ENCODE measurements around the gene SOX13. TPM values are rescaled to one million over a fixed set of nuclear protein-coding genes. Genes with fewer than 3 reads are reported as not detected.

The SOX13 gene
- total RNA-seq, 1 donor from 2014 or later = 12.5 TPM

DNA sequence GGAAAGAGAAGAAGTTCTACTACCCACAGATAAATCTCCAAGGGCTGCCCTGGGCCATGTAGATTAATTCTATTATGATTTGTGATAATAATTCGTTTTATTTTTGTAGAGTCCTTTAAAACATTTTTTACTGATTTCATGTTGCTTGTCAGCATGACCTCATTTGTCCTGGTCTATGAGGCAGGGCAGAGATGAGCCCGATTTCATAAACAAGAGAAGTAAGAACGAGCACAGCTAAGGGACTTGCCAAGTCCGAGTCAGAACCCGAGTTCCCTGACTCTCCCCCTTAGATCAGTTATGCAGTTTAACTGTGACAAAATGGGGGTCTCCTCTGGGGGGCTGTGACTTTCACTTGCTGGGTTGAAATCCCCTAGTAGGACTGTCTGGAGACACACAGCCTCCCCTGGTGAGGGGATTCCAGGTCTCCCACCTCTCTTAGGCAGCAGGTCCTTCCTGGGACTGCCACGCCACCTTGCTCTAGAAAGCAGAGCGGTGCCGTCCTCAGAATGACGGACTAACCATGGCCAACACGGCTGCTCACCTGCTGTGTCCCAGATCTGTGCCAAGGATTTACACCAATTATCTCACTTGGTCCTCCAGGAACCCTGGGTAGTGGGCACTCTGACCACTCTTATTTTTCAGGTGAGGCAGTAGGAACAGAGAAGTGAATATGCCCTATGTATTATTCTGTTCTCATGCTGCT is 31.0 kb upstream of the SOX13 start:
- no peaks in the 10 kb centered on the region for H3K36me3 Mint-ChIP-seq (ENCODE audit: unreplicated experiment)
- no peaks in the 10 kb centered on the region for H3K9me3 Mint-ChIP-seq (ENCODE audit: unreplicated experiment)
- TF ChIP-seq, protein P1, sequence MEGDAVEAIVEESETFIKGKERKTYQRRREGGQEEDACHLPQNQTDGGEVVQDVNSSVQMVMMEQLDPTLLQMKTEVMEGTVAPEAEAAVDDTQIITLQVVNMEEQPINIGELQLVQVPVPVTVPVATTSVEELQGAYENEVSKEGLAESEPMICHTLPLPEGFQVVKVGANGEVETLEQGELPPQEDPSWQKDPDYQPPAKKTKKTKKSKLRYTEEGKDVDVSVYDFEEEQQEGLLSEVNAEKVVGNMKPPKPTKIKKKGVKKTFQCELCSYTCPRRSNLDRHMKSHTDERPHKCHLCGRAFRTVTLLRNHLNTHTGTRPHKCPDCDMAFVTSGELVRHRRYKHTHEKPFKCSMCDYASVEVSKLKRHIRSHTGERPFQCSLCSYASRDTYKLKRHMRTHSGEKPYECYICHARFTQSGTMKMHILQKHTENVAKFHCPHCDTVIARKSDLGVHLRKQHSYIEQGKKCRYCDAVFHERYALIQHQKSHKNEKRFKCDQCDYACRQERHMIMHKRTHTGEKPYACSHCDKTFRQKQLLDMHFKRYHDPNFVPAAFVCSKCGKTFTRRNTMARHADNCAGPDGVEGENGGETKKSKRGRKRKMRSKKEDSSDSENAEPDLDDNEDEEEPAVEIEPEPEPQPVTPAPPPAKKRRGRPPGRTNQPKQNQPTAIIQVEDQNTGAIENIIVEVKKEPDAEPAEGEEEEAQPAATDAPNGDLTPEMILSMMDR (IDR thresholded peaks at IDR 0.05) = no peak
- H3K27me3 Mint-ChIP-seq (ENCODE audit: unreplicated experiment) = no peaks in the 10 kb centered on the region
- H3K4me1 Mint-ChIP-seq (ENCODE audit: unreplicated experiment) = peaks cover 12% of the 10 kb centered on the region
- H3K27ac Mint-ChIP-seq (ENCODE audit: unreplicated experiment) = no peak overlapping the region
- no peak for DNase-seq (ENCODE audit: extremely low spot score, unreplicated experiment)
- no peak overlapping the region for H3K4me3 Mint-ChIP-seq (ENCODE audit: unreplicated experiment)

DNA sequence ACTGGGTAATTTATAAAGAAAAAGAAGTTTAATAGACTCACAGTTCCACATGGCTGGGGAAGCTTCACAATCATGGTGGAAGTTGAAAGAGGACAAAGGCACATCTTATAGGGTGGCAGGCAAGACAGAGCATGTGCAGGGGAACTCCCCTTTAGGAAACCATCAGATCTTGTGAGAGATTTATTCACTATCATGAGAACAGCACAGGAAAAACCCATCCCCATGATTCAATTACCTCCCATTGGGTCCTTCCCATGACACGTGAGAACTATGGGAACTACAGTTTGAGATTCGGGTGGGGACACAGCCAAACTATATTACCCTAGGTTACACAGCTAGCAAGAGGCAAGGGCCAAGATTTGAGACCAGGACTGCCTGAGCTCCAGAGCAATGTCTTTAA is 30.4 kb upstream of the SOX13 start:
- Mint-ChIP-seq H3K36me3 (ENCODE audit: unreplicated experiment) (no peaks in the 10 kb centered on the region), H3K4me1 (ENCODE audit: unreplicated experiment) (peaks cover 12% of the 10 kb centered on the region), H3K27me3 (ENCODE audit: unreplicated experiment) (no peaks in the 10 kb centered on the region), H3K27ac (ENCODE audit: unreplicated experiment) (no peak overlapping the region), H3K4me3 (ENCODE audit: unreplicated experiment) (no peak overlapping the region), H3K9me3 (ENCODE audit: unreplicated experiment) (no peaks in the 10 kb centered on the region)
- no peak for DNase-seq (ENCODE audit: extremely low spot score, unreplicated experiment)
- TF ChIP-seq, protein P1 (IDR thresholded peaks at IDR 0.05) = no peak

DNA sequence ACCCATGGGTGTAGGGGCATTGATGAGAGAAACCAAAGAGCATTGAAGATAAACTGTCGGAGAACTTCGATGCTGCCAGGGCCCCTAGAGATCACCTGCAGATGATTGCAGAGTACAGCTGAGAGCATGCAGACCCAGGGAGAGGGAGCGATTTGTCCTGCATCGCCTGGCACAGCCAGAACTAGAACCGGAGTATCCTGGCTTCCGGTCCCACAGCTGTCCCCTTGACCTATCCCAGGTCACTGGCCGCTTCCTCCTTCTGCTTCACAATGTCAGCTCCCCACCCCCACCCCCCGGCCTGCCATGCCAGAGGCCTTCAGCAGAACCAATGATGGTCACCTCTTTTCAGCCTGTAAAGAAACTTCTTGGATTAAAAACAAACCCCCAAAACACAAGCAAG is 29.2 kb upstream of the SOX13 start:
- Mint-ChIP-seq H3K4me1 (ENCODE audit: unreplicated experiment) (peaks cover 12% of the 10 kb centered on the region), H3K4me3 (ENCODE audit: unreplicated experiment) (no peak overlapping the region), H3K9me3 (ENCODE audit: unreplicated experiment) (no peaks in the 10 kb centered on the region), H3K27me3 (ENCODE audit: unreplicated experiment) (no peaks in the 10 kb centered on the region), H3K27ac (ENCODE audit: unreplicated experiment) (no peak overlapping the region), H3K36me3 (ENCODE audit: unreplicated experiment) (no peaks in the 10 kb centered on the region)
- DNase-seq (ENCODE audit: extremely low spot score, unreplicated experiment) = no peak
- TF ChIP-seq, protein P1 (IDR thresholded peaks at IDR 0.05) = no peak

DNA sequence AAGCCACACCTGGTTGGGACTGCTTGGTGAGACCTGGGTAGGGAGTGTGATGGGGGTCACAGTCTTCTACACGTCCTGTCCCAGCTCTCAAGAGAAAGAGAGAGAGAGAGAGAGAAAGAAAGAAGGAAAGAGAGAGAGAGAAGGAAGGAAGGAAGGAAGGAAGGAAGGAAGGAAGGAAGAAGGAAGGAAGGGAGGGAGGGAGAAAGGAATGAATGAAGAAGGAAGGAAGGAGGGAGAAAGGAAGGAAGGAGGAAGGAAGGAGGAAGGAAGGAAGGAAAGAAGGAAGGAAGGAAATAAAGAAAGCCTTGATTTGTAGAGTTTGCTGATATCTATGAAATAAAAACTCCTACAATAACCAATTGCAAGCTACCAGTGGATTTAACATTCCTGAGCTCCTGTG is 28.5 kb upstream of the SOX13 start:
- no peaks in the 10 kb centered on the region for H3K36me3 Mint-ChIP-seq (ENCODE audit: unreplicated experiment)
- no peak for DNase-seq (ENCODE audit: extremely low spot score, unreplicated experiment)

DNA sequence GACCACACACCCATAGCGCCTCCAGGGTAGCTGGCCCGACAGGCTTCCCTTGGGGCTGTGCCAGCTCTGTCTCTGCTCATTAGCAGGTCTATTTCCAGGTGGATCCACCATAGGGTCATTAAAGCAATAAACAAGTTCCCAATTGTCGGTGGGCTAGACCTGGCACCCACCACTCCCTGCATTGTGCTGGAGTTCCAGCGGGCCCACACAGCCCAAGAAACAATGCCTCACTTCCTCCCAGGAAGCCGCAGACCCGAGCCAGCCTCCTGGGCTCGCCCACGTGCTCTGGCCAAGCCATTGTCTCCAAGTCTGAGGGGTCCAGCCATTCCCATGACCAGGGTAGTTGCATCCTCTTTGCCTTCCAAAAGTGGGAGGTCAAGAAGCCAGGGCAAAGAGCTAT is 27.5 kb upstream of the SOX13 start:
- Mint-ChIP-seq H3K4me3 (ENCODE audit: unreplicated experiment) (no peak overlapping the region), H3K27me3 (ENCODE audit: unreplicated experiment) (peaks cover 3% of the 10 kb centered on the region), H3K36me3 (ENCODE audit: unreplicated experiment) (no peaks in the 10 kb centered on the region), H3K9me3 (ENCODE audit: unreplicated experiment) (no peaks in the 10 kb centered on the region), H3K4me1 (ENCODE audit: unreplicated experiment) (peaks cover 12% of the 10 kb centered on the region), H3K27ac (ENCODE audit: unreplicated experiment) (no peak overlapping the region)
- TF ChIP-seq, protein P1 (IDR thresholded peaks at IDR 0.05) = no peak
- no peak for DNase-seq (ENCODE audit: extremely low spot score, unreplicated experiment)

More for the DNA sequence above, 28.5 kb upstream of the SOX13 start:
- Mint-ChIP-seq H3K27ac (ENCODE audit: unreplicated experiment) (no peak overlapping the region), H3K4me1 (ENCODE audit: unreplicated experiment) (peaks cover 12% of the 10 kb centered on the region), H3K27me3 (ENCODE audit: unreplicated experiment) (peaks cover under 1% of the 10 kb centered on the region), H3K4me3 (ENCODE audit: unreplicated experiment) (no peak overlapping the region), H3K9me3 (ENCODE audit: unreplicated experiment) (no peaks in the 10 kb centered on the region)
- TF ChIP-seq, protein P1 (IDR thresholded peaks at IDR 0.05) = no peak

All from osteocyte (in vitro differentiated cells).